ENCODE data around the gene LRFN2.

- no peak for TF ChIP-seq CTCF (IDR thresholded peaks at IDR 0.05)
- TF ChIP-seq ZFX (IDR thresholded peaks at IDR 0.05; ENCODE audit: borderline replicate concordance), result no peak
These were observed 235.2 kb downstream of the LRFN2 start for GRCh38 chr6:40352006-40352405.

Measured in 22Rv1 (cell line).